ENCODE measurements around the gene CHST6.
"Not testable (repeated sequence)": the region's sequence is repeated elsewhere in the genome, so short reads cannot be mapped to it uniquely, and the experiment has no call there.

CHST6 gene

GRCh38 chr16:75495076-75495674, at the start of gene CHST6:
TSS of gene CHST6 (minus strand) at chr16:75495441. CDS start at chr16:75479828, 15,613 bp downstream.
- DNase-seq: peak; percentile 44 to 90 (median 81)
- intact Hi-C loops (cut with DNase I): no loop called here

DNA sequence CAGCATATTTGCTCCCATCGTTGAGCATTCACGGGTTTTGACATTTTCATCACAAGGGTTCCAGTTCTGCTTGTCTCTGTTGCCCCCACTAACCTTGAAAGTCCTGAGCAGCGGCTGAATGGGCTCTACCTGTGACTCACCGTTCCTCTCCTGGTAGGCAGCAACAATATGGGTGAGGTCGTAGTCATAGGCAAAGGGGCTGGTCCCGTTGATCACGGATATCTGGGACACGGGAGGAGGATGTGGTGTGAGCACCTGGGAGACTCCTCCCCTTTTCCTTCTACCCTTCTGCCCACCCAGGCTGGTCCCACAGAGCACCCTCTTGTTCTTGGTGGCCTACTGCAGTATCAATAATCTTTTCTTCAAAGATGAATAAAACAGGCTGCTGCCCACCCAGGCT, 47.2 kb upstream of the CHST6 start:
- intact Hi-C loops (cut with DNase I); DNase-seq: not testable (repeated sequence)

DNA sequence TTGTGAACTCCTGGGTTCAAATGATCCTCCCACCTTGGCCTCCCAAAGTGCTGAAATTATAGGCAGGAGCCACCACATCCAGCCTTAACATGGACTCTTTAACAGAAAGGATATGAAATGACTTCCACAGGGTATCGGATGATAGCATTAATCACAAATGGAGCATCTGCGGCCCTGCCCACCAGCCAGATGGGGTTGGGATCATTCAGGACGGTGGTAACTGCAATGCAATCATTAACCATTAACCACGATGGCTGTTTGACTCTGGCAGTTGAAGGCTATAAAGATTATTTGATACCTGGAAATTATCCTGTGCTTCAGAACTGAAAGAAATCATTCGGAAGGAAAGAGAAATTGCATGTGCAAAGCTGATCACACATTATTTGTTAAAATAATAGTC, 46.0 kb upstream of the CHST6 start:
- intact Hi-C loops (cut with DNase I): no loop called here
- no peak for DNase-seq

DNA sequence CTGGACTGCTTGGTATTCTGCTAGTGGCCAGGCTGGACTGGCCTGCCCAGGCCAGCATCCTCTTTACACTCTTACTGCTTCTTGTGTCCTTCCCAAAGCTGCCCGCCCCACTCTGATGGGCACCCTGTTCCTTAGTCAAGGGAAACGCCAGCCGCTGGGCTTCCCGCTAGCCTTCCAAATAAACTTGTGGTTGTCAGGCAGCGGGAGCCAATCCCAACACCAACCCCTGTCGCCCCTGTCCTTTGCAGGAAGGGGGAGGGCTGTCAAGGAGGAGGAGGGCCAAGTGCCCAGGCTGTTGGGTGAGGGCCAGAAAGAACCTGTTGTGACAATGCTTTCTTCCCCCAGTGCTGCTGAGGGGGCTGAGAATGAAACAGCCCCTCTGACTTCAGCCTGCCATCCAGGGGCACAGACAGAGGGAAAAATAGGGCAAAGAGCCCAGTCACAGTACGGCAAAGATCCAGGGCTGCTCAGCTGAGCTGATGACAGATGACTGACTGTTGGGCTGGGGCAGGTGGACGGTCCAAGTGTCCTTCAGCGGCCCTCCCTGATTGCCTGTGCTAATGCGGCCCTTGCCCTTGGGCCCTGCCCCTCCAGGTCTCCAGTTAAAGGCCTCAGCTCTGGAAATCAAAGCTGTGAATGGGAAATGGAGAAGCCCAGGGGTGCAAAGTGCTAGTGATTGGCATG, 43.8 kb upstream of the CHST6 start:
- DNase-seq: peak in 28 of 42 donors; percentile 18 to 70 (median 42)
- intact Hi-C loops (cut with DNase I): not testable (repeated sequence)

DNA sequence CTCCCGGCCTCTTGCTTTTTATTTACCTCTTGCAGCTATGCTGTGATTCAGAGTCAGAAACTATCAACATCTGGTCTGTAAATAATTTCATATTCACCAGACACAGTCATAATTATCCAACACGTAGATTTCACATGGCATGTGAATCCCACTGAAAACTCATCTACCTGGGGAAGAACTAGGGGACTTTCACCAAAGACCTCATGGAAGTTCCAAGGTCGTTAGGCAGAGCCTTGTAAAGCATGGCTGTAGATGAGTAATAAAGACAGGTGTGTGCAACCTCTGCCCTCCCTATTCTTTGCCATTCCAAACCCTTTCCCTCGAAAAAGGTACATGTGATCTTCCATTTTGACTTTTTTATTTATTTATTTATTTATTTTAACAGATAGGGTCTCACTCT, 42.5 kb upstream of the CHST6 start:
- no peak for DNase-seq
- intact Hi-C loops (cut with DNase I): no loop called here

- intact Hi-C loops (cut with DNase I): no loop called here
- no peak for DNase-seq
Observed at GRCh38 chr16:75535901-75536300, 40.7 kb upstream of the CHST6 start, which contains the start of gene CHST5. TSS of gene CHST5 (minus strand) at chr16:75536108. CDS start at chr16:75530384, 5,724 bp downstream.

DNA sequence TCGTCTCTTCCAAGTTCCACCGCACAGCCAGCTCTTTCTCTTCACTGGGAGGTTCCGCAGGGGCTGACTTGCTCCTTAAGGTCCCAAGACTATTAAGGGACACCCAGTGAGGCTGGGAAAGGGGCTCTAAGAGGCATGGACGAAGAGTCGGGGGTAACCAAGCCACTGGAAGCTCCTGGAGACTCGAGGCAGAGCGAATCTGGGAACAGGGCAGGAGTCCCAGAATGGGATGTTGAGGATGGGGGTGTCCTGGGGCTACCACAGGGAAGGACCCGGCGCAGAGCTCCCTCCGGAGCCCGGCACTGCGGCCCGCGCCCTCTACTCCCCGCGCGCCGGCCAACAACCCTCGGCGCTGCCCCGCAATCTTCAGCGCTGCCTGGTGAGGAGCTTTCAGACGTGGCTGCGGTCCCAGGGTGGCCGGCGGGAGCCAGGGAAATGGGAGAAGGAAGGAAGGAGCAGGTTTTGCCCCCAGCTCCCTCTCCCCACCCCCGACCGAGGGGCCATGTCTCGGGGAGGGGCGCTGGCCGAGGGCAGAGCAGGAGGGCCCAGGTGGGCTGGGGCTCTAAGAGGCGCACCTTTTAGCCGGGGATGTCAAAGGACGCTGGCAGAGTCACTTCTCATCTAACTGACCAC, 40.1 kb upstream of the CHST6 start:
- DNase-seq: no peak
- intact Hi-C loops (cut with DNase I): no loop called here

DNA sequence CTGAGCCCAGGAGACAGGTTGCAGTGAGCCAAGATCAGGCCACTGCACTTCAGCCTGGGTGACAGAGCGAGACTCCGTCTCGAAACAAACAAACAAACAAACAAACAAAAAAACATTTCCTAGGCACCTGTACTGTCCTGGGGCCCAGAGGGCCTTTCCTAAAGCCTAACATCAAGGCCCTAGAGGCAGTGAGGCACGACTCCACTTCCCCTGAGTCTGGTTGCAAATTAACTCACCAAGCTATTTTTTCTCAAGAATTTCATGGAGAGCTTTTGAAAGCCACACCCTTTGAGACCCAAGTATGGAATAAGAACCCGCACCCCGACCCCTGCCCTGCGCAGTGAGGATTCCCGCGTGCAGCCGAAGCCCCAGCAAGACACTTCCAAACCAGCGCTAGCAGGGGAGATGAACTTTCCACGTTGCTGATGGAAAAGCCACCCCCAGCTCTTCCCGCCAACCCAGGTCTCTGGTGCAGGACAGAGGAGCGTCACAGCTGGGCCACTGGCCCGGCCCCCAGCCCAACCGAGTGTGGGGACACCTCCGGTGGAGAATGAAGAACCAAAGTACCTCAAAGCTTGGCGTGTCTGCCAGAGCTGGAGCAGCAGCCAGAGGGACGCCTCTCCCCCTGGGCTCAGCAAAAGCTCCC, 39.4 kb upstream of the CHST6 start:
- no peak for DNase-seq

DNA sequence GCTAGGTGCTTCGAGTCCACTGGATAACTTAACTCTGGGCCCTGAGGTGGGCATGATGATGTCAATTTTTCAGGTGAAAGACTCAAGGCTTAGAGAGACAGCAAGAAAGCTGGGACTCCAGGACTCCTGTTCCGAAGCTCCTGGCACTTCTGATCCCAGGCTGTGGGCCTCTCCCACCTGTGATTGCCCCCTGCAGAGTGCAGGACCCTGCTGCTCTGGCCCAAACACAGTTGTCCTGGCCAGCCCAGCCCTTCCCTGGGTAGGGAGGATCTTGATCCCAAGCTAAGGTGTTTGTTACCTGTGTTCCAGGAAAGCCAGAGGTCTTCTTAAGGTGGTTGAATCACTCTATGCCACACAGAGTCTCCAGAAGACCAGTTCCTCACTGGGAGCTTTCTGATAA, 37.5 kb upstream of the CHST6 start:
- intact Hi-C loops (cut with DNase I): no loop called here
- DNase-seq: peak in 1 of 42 donors; percentile 6

More for the DNA sequence above, 39.4 kb upstream of the CHST6 start:
- intact Hi-C loops (cut with DNase I): no loop called here

GRCh38 chr16:75532142-75532765, 37.0 kb upstream of the CHST6 start:
- intact Hi-C loops (cut with DNase I): no loop called here
- DNase-seq: no peak

- intact Hi-C loops (cut with DNase I): no loop called here
- no peak for DNase-seq
Observed at GRCh38 chr16:75529959-75530358, 34.7 kb upstream of the CHST6 start.

DNA sequence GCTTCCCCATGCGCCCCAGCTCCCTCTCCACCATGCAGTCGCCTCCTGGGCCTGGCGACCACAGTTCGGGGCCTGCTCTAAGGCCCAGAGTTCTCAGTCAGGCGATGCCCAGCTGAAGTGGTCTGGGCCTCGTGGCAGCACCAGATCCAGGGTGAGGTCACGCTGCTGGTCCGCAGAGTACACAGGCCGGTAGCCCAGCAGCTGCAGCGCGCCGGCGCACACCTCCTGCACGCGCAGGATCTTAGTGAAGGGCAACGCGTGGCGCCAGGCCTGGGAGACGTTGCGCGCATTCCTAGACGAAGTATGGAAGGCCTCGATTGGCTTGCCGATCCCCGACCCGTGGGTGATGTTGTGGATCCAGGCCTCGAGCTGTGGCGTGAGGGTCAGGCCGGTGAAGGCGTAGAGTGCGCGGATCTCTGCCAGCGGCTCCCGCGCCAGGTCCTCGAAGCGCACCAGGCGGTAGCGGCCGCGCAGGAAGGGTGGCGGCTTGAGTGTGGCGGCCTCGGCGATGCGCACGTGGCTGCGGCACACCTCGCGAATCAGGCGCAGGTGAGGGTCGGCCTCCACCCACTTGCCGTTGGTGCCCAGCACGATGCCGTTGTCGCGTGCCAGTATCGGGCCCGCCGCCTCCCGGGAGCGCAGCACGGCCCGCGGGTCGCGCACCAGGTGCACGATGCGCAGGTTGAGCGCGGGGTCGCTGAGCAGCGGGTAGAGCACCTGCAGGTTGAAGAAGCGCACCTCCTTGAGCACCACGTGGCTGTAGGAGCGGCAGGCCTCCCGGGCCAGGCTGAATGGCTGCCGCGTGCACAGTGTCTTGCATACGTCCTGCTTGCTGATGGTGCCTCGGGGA, 34.0 kb upstream of the CHST6 start:
- intact Hi-C loops (cut with DNase I): no loop called here
- DNase-seq: no peak

GRCh38 chr16:75527825-75528299, 32.6 kb upstream of the CHST6 start:
- DNase-seq: no peak

GRCh38 chr16:75526032-75526790, 31.0 kb upstream of the CHST6 start:
- DNase-seq: peak in 1 of 42 donors; percentile 3
- intact Hi-C loops (cut with DNase I): no loop called here

More at GRCh38 chr16:75527825-75528299, 32.6 kb upstream of the CHST6 start:
- intact Hi-C loops (cut with DNase I): no loop called here

- intact Hi-C loops (cut with DNase I): no loop called here
- DNase-seq: no peak
Observed at GRCh38 chr16:75519175-75519574, 23.9 kb upstream of the CHST6 start.

GRCh38 chr16:75516189-75516966, 21.1 kb upstream of the CHST6 start:
- peak in 30 of 42 donors; percentile 14 to 66 (median 38) for DNase-seq
- intact Hi-C loops (cut with DNase I): not testable (repeated sequence)

GRCh38 chr16:75514296-75514695, 19.1 kb upstream of the CHST6 start:
- intact Hi-C loops (cut with DNase I): no loop called here
- DNase-seq: no peak
